IPS-20b (cell line): ENCODE data around the gene PRAMEF14.
"Not testable (repeated sequence)": the region's sequence is repeated elsewhere in the genome, so short reads cannot be mapped to it uniquely, and the experiment has no call there.

Experiments
- H3K27ac ChIP-seq: one replicate; pipeline ENCODE4 v1.5.1; 2013; ENCODE audit warnings: low read length
- H3K27me3 ChIP-seq: 2 replicates; pipeline ENCODE4 v1.6.1; 2013; ENCODE audit warnings: mild to moderate bottlenecking, low read length, inconsistent platforms; ENCODE audit not compliant: insufficient read depth
- H3K36me3 ChIP-seq: 2 replicates; pipeline ENCODE4 v1.6.1; 2013; ENCODE audit warnings: low read depth, mild to moderate bottlenecking, inconsistent platforms, low read length, moderate library complexity; ENCODE audit not compliant: insufficient read depth
- H3K4me1 ChIP-seq: 2 replicates; pipeline ENCODE4 v1.6.1; 2013; ENCODE audit warnings: mild to moderate bottlenecking, control low read depth, inconsistent platforms, low read length, moderate library complexity; ENCODE audit not compliant: insufficient read depth
- H3K4me3 ChIP-seq: 2 replicates; pipeline ENCODE4 v1.5.1; 2013; ENCODE audit warnings: mild to moderate bottlenecking, low read length, inconsistent platforms
- H3K9ac ChIP-seq: 2 replicates; pipeline ENCODE4 v1.6.1; 2013; ENCODE audit warnings: low read depth, mild to moderate bottlenecking, inconsistent platforms, low read length, moderate library complexity
- H3K9me3 ChIP-seq: 2 replicates; pipeline ENCODE4 v1.6.1; 2013; ENCODE audit warnings: mild to moderate bottlenecking, low read depth, low read length, inconsistent platforms; ENCODE audit not compliant: insufficient read depth

Gene PRAMEF14

GRCh38 chr1:13353476-13353875 lies 6.5 kb upstream of the PRAMEF14 start:
- H3K9me3 ChIP-seq, H3K36me3 ChIP-seq: not testable (repeated sequence)

GRCh38 chr1:13342496-13342895 lies 4.4 kb downstream of the PRAMEF14 start:
- not testable (repeated sequence) for H3K9ac ChIP-seq, H3K27ac ChIP-seq, H3K4me1 ChIP-seq, H3K27me3 ChIP-seq, H3K36me3 ChIP-seq, H3K4me3 ChIP-seq, H3K9me3 ChIP-seq

More at GRCh38 chr1:13353476-13353875, 6.5 kb upstream of the PRAMEF14 start:
- H3K27me3 ChIP-seq, H3K27ac ChIP-seq, H3K4me3 ChIP-seq, H3K4me1 ChIP-seq, H3K9ac ChIP-seq: not testable (repeated sequence)

- H3K9ac ChIP-seq, H3K36me3 ChIP-seq, H3K27ac ChIP-seq, H3K27me3 ChIP-seq, H3K4me3 ChIP-seq, H3K4me1 ChIP-seq, H3K9me3 ChIP-seq: not testable (repeated sequence)
Measured at GRCh38 chr1:13315281-13315680, 31.7 kb downstream of the PRAMEF14 start, which contains the start of gene PRAMEF15. Gene PRAMEF15 (plus strand): TSS chr1:13315581. CDS start chr1:13318408, 2,827 bp downstream.

DNA sequence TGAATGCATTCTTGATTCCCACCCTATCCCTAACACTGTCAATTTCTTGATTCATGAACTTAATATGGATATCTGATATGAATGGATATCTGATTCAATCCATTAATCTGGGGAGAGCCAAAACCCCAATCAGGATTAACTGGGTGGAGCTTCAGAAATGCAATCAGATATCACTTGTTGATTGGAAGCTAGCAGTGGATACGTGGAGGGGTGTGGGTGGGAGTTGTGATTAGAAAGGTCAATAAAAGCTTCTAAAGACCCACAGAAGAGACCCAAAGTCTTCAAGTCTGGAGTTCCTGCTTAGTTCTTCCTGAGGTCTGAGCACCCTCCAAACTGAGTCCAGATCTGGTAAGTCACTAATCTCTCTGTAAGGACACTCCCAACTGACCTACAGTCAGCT lies 43.7 kb downstream of the PRAMEF14 start, which contains the start of gene PRAMEF33:
Gene PRAMEF33, plus strand, starts transcription at position 301 of the 400 bp plus-strand sequence. CDS start 2,416 bp downstream, outside the sequence.
- not testable (repeated sequence) for H3K36me3 ChIP-seq, H3K4me3 ChIP-seq, H3K9me3 ChIP-seq

GRCh38 chr1:13302197-13302596 lies 44.7 kb downstream of the PRAMEF14 start:
- not testable (repeated sequence) for H3K36me3 ChIP-seq, H3K4me1 ChIP-seq, H3K27ac ChIP-seq, H3K27me3 ChIP-seq, H3K4me3 ChIP-seq, H3K9ac ChIP-seq, H3K9me3 ChIP-seq

More for the DNA sequence above, 43.7 kb downstream of the PRAMEF14 start, which contains the start of gene PRAMEF33:
- not testable (repeated sequence) for H3K27ac ChIP-seq, H3K9ac ChIP-seq, H3K4me1 ChIP-seq, H3K27me3 ChIP-seq

DNA sequence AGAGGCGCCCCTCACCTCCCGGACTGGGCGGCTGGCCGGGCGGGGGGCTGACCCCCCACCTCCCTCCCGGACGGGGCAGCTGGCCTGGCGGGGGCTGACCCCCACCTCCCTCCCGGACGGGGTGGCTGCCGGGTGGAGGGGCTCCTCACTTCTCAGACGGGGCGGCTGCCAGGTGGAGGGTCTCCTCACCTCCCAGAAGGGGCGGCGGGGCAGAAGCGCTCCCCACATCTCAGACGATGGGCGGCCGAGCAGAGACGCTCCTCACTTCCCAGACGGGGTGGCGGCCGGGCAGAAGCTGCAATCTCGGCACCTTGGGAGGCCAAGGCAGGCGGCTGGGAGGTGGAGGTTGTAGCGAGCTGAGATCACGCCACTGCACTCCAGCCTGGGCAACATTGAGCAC lies 48.2 kb downstream of the PRAMEF14 start:
- H3K4me1 ChIP-seq, H3K36me3 ChIP-seq, H3K27ac ChIP-seq, H3K4me3 ChIP-seq, H3K9me3 ChIP-seq, H3K9ac ChIP-seq, H3K27me3 ChIP-seq: not testable (repeated sequence)

DNA sequence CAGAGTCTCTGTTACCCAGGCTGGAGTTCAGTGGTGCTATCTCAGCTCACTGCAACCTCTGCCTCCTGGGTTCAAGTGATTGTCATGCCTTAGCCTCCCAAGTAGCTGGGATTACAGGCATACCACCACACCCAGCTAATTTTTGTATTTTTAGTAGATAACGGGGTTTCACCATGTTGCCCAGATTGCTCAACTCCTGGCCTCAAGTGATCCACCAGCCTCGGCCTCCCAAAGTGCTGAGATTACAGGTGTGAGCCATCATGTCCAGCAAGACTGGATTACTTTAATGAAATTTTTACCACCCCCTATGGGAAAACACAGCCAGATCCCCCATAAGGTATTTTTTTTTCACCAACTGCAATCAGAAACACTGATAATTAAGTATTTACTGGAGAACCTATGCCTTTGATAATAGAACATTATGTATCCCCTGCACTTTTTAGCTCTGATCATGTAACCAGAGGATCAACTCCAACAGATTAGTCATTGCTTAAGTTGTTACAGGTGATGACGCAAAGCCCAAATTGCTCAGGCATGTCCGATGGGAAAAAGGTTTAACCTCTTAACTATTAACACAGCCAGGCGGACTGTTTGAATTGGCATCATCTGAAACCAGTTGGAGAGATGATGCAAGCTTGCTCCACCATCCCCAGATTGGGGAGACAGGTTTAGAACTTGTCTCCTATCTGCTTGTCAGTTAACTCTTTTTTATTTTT lies 49.6 kb downstream of the PRAMEF14 start:
- H3K4me1 ChIP-seq, H3K27me3 ChIP-seq, H3K9ac ChIP-seq, H3K36me3 ChIP-seq, H3K4me3 ChIP-seq, H3K27ac ChIP-seq, H3K9me3 ChIP-seq: not testable (repeated sequence)
